Neural crest cell (in vitro differentiated cells): Measurements from ENCODE around the gene TMEM131L. TPM values are rescaled to one million over a fixed set of nuclear protein-coding genes. Genes with fewer than 3 reads are reported as not detected.
"Not testable (repeated sequence)": the region's sequence is repeated elsewhere in the genome, so short reads cannot be mapped to it uniquely, and the experiment has no call there.

Source experiments
- DNase-seq: peaks from one replicate; pipeline ENCODE4 v3.0.0; 2021; ENCODE audit warnings: low read depth, mixed read lengths, low spot score
- H3K27ac Mint-ChIP-seq: one replicate; pipeline ENCODE4 v1.8.0; 2021; ENCODE audit warnings: mild to moderate bottlenecking, mixed read lengths; ENCODE audit not compliant: unreplicated experiment
- H3K27me3 Mint-ChIP-seq: 2 replicates; pipeline ENCODE4 v1.8.0; 2021; ENCODE audit warnings: low read depth, mild to moderate bottlenecking, mixed read lengths
- H3K36me3 Mint-ChIP-seq: 2 replicates; pipeline ENCODE4 v1.8.0; 2021; ENCODE audit warnings: low read depth, mild to moderate bottlenecking, mixed read lengths
- H3K4me1 Mint-ChIP-seq: 2 replicates; pipeline ENCODE4 v1.8.0; 2021; ENCODE audit warnings: mixed read lengths
- H3K4me3 Mint-ChIP-seq: one replicate; pipeline ENCODE4 v1.8.0; 2021; ENCODE audit warnings: mild to moderate bottlenecking, mixed read lengths
- H3K9me3 Mint-ChIP-seq: 2 replicates; pipeline ENCODE4 v1.8.0; 2021; ENCODE audit warnings: mixed read lengths
- CTCF ChIP-seq: fragments of 200-600 bp; sonication (generic); conservative IDR thresholded peaks from 2 replicates; pipeline ENCODE4 v1.5.0; 2021; ENCODE audit warnings: antibody characterized with exemption, mild to moderate bottlenecking
- total RNA-seq: library from RNA; stranded (reverse); gene quantifications from 2 replicates; pipeline ENCODE4 v1.2.1, GENCODE V29; 2021

TMEM131L gene
- total RNA-seq, 1 donor from 2014 or later: 36.1 TPM

- Mint-ChIP-seq H3K4me3 (no peak overlapping the region), H3K4me1 (no peaks in the 10 kb centered on the region), H3K36me3 (peaks cover 10% of the 10 kb centered on the region), H3K27ac (no peak overlapping the region), H3K27me3 (no peaks in the 10 kb centered on the region), H3K9me3 (peaks cover 20% of the 10 kb centered on the region)
- no peak for DNase-seq
- no peak for TF ChIP-seq CTCF
Measured at GRCh38 chr4:153661908-153662307, 195.7 kb downstream of the TMEM131L start.

DNA sequence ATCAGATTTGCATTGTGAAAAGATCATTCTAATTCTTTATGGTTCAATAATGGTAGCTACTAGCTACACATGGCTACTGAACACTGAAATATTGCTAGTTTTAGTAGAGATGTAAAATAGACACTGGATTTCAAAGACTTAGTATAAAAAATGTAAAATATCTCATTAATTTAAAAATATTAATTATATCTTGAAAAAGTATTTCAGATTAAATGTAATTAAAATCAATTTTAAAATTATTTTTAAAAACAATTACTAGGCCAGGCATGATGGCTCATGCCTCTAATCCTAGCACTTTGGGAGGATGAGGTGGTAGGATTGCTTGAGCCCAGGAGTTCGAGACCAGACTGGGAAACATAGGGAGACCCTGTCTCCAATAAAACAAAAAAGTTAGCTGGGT lies 197.5 kb downstream of the TMEM131L start:
- Mint-ChIP-seq H3K27me3 (peaks cover 8% of the 10 kb centered on the region), H3K27ac (no peak overlapping the region), H3K36me3 (peaks cover 10% of the 10 kb centered on the region), H3K4me1 (no peaks in the 10 kb centered on the region), H3K4me3 (no peak overlapping the region), H3K9me3 (peaks cover 27% of the 10 kb centered on the region)
- no peak for DNase-seq
- TF ChIP-seq CTCF: no peak

- H3K27me3 Mint-ChIP-seq, H3K27ac Mint-ChIP-seq, H3K4me1 Mint-ChIP-seq, DNase-seq, H3K4me3 Mint-ChIP-seq: not testable (repeated sequence)
- peaks cover 11% of the 10 kb centered on the region for H3K36me3 Mint-ChIP-seq
- peaks cover 31% of the 10 kb centered on the region for H3K9me3 Mint-ChIP-seq
Measured at GRCh38 chr4:153666505-153666904, 200.3 kb downstream of the TMEM131L start.

GRCh38 chr4:153668647-153669046 lies 202.5 kb downstream of the TMEM131L start:
- Mint-ChIP-seq H3K36me3 (peaks cover 11% of the 10 kb centered on the region), H3K4me1 (no peaks in the 10 kb centered on the region), H3K9me3 (peaks cover 24% of the 10 kb centered on the region), H3K27ac (no peak overlapping the region), H3K4me3 (no peak overlapping the region), H3K27me3 (peaks cover 8% of the 10 kb centered on the region)
- no peak for DNase-seq
- TF ChIP-seq CTCF: no peak

DNA sequence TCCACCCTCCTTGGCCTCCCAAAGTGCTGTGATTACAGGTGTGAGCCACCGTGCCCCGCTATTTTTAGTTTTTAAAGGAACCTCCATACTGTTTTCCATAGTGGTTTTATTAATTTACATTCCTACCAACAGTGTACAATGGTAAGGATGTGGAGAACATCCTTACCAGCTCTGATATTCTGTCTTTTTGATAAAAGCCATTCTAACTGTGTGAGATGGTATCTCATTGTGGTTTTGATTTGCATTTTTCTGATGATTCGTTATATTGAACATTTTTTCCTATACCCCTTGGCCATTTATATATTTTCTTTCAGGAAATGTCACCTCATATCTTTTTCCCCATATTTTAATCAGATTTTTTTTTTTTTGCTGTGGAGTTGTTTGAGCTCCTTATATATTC lies 203.7 kb downstream of the TMEM131L start:
- H3K27me3 Mint-ChIP-seq: peaks cover 8% of the 10 kb centered on the region

GRCh38 chr4:153676486-153676885 lies 210.3 kb downstream of the TMEM131L start:
- no peak overlapping the region for H3K27ac Mint-ChIP-seq
- TF ChIP-seq CTCF: no peak
- no peak overlapping the region for H3K4me3 Mint-ChIP-seq
- peaks cover 5% of the 10 kb centered on the region for H3K27me3 Mint-ChIP-seq
- peaks cover 8% of the 10 kb centered on the region for H3K36me3 Mint-ChIP-seq
- no peak for DNase-seq
- peaks cover 16% of the 10 kb centered on the region for H3K9me3 Mint-ChIP-seq
- H3K4me1 Mint-ChIP-seq: no peaks in the 10 kb centered on the region

More for the DNA sequence above, 203.7 kb downstream of the TMEM131L start:
- Mint-ChIP-seq H3K36me3 (peaks cover 11% of the 10 kb centered on the region), H3K27ac (no peak overlapping the region), H3K4me3 (no peak overlapping the region), H3K4me1 (no peaks in the 10 kb centered on the region), H3K9me3 (peaks cover 27% of the 10 kb centered on the region)
- no peak for DNase-seq
- TF ChIP-seq CTCF: no peak
